A549 (cell line): ENCODE measurements around the gene AK8.

Experiments used
- EP300 ChIP-seq, 2 experiments: fragments of >200 bp; sonication (Bioruptor Twin); formaldehyde crosslinking; IDR thresholded peaks; 2 replicates in 1 of 2; 3 replicates in 1 of 2; pipeline ENCODE4 v1.6.1; 2016 to 2017
- KDM1A ChIP-seq: fragments of 200-600 bp; sonication (generic); IDR thresholded peaks from 2 replicates; pipeline ENCODE4 v1.6.1; 2016; ENCODE audit warnings: low read depth, mild to moderate bottlenecking
- KDM5A ChIP-seq: fragments of 200-600 bp; sonication (generic); IDR thresholded peaks from 2 replicates; pipeline ENCODE4 v1.6.1; 2016; ENCODE audit warnings: antibody characterized with exemption, mild to moderate bottlenecking
- POLR2A ChIP-seq: IDR thresholded peaks from 2 replicates; pipeline ENCODE4 v1.6.1; 2012; ENCODE audit warnings: mild to moderate bottlenecking, low read length
- RCOR1 ChIP-seq: fragments of 150-350 bp; IDR thresholded peaks from 2 replicates; pipeline ENCODE4 v1.6.1; 2014; ENCODE audit warnings: antibody characterized with exemption, low read length, low read depth
- RFX5 ChIP-seq: fragments of 450-650 bp; IDR thresholded peaks from 2 replicates; pipeline ENCODE4 v1.7.1; 2014; ENCODE audit warnings: antibody characterized with exemption, mild to moderate bottlenecking, moderate library complexity
- TF ChIP-seq, protein P1 (sequence below): fragments of >200 bp; sonication (Bioruptor Twin); formaldehyde crosslinking; IDR thresholded peaks from 3 replicates; pipeline ENCODE4 v1.5.1; 2016
- TF ChIP-seq, protein P2 (sequence below): fragments of 150-350 bp; IDR thresholded peaks from 2 replicates; pipeline ENCODE4 v1.6.1; 2014; ENCODE audit warnings: low read depth, mild to moderate bottlenecking, low read length

- TF ChIP-seq, protein P1, sequence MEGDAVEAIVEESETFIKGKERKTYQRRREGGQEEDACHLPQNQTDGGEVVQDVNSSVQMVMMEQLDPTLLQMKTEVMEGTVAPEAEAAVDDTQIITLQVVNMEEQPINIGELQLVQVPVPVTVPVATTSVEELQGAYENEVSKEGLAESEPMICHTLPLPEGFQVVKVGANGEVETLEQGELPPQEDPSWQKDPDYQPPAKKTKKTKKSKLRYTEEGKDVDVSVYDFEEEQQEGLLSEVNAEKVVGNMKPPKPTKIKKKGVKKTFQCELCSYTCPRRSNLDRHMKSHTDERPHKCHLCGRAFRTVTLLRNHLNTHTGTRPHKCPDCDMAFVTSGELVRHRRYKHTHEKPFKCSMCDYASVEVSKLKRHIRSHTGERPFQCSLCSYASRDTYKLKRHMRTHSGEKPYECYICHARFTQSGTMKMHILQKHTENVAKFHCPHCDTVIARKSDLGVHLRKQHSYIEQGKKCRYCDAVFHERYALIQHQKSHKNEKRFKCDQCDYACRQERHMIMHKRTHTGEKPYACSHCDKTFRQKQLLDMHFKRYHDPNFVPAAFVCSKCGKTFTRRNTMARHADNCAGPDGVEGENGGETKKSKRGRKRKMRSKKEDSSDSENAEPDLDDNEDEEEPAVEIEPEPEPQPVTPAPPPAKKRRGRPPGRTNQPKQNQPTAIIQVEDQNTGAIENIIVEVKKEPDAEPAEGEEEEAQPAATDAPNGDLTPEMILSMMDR = no peak
- TF ChIP-seq RFX5 = no peak
- no peak for TF ChIP-seq POLR2A
- no peak for TF ChIP-seq KDM5A
- TF ChIP-seq RCOR1 = no peak
- TF ChIP-seq, protein P2, sequence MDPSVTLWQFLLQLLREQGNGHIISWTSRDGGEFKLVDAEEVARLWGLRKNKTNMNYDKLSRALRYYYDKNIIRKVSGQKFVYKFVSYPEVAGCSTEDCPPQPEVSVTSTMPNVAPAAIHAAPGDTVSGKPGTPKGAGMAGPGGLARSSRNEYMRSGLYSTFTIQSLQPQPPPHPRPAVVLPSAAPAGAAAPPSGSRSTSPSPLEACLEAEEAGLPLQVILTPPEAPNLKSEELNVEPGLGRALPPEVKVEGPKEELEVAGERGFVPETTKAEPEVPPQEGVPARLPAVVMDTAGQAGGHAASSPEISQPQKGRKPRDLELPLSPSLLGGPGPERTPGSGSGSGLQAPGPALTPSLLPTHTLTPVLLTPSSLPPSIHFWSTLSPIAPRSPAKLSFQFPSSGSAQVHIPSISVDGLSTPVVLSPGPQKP = no peak
- no peak for TF ChIP-seq KDM1A
- TF ChIP-seq EP300 (IDR thresholded peaks at IDR 0.05) = no peak
These were observed 15.6 kb downstream of the AK8 start for GRCh38 chr9:132862533-132862932.
